HG02763 (cell line): Measurements from ENCODE around the gene FBLN1.
"Not testable (repeated sequence)": the region's sequence is repeated elsewhere in the genome, so short reads cannot be mapped to it uniquely, and the experiment has no call there.

ENCODE experiments used
- ATAC-seq: cut with Tn5 transposase; IDR thresholded peaks from one replicate; pipeline ENCODE4 v1.9.1; 2021; ENCODE audit warnings: mild to moderate bottlenecking, moderate library complexity; ENCODE audit not compliant: unreplicated experiment

The FBLN1 gene

GRCh38 chr22:45580726-45581381, 78.2 kb downstream of the FBLN1 start:
- ATAC-seq: no peak

- ATAC-seq: no peak
Observed at GRCh38 chr22:45581549-45582080, 78.9 kb downstream of the FBLN1 start.

- no peak for ATAC-seq
Observed at GRCh38 chr22:45582236-45582954, 79.7 kb downstream of the FBLN1 start.

- no peak for ATAC-seq
Observed at GRCh38 chr22:45582955-45583320, 80.3 kb downstream of the FBLN1 start.

GRCh38 chr22:45583504-45583903, 80.8 kb downstream of the FBLN1 start:
- ATAC-seq: no peak

GRCh38 chr22:45584121-45584570, 81.5 kb downstream of the FBLN1 start:
- no peak for ATAC-seq

- ATAC-seq: no peak
Observed at GRCh38 chr22:45584621-45585436, 82.1 kb downstream of the FBLN1 start.

GRCh38 chr22:45585437-45585755, 82.7 kb downstream of the FBLN1 start:
- ATAC-seq: no peak

- ATAC-seq: no peak
Observed at GRCh38 chr22:45585946-45586540, 83.4 kb downstream of the FBLN1 start.

GRCh38 chr22:45586651-45587405, 84.1 kb downstream of the FBLN1 start:
- no peak for ATAC-seq

- ATAC-seq: no peak
Observed at GRCh38 chr22:45587638-45588505, 85.2 kb downstream of the FBLN1 start.

- no peak for ATAC-seq
Observed at GRCh38 chr22:45589556-45589955, 86.9 kb downstream of the FBLN1 start.

- no peak for ATAC-seq
Observed at GRCh38 chr22:45590262-45590661, 87.6 kb downstream of the FBLN1 start.

- ATAC-seq: not testable (repeated sequence)
Observed at GRCh38 chr22:45591633-45592213, 89.0 kb downstream of the FBLN1 start.

- no peak for ATAC-seq
Observed at GRCh38 chr22:45594123-45594941, 91.6 kb downstream of the FBLN1 start.

GRCh38 chr22:45597460-45598192, 94.9 kb downstream of the FBLN1 start:
- ATAC-seq: no peak

- ATAC-seq: no peak
Observed at GRCh38 chr22:45598596-45599217, 96.0 kb downstream of the FBLN1 start.
